ENCODE data around the gene MAPKAP1.

MAPKAP1 gene

GRCh38 chr9:125496313-125496834, 210.6 kb downstream of the MAPKAP1 start:
- ATAC-seq (ENCODE audit: low read depth) (no peak), DNase-seq (ENCODE audit: low spot score) (no peak)
- TF ChIP-seq, protein P1, sequence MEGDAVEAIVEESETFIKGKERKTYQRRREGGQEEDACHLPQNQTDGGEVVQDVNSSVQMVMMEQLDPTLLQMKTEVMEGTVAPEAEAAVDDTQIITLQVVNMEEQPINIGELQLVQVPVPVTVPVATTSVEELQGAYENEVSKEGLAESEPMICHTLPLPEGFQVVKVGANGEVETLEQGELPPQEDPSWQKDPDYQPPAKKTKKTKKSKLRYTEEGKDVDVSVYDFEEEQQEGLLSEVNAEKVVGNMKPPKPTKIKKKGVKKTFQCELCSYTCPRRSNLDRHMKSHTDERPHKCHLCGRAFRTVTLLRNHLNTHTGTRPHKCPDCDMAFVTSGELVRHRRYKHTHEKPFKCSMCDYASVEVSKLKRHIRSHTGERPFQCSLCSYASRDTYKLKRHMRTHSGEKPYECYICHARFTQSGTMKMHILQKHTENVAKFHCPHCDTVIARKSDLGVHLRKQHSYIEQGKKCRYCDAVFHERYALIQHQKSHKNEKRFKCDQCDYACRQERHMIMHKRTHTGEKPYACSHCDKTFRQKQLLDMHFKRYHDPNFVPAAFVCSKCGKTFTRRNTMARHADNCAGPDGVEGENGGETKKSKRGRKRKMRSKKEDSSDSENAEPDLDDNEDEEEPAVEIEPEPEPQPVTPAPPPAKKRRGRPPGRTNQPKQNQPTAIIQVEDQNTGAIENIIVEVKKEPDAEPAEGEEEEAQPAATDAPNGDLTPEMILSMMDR (IDR thresholded peaks at IDR 0.05; ENCODE audit: poor library complexity, severe bottlenecking), result no peak
- no peaks in the 10 kb centered on the region for H3K36me3 ChIP-seq (ENCODE audit: low read depth)
- H3K4me3 ChIP-seq (ENCODE audit: severe bottlenecking), result no peak overlapping the region
- no peak overlapping the region for H3K27ac ChIP-seq (ENCODE audit: poor library complexity, severe bottlenecking)
- H3K4me1 ChIP-seq (ENCODE audit: insufficient read depth, poor library complexity, severe bottlenecking), result peaks cover 16% of the 10 kb centered on the region
- no peaks in the 10 kb centered on the region for H3K9me3 ChIP-seq (ENCODE audit: severe bottlenecking)
- no peaks in the 10 kb centered on the region for H3K27me3 ChIP-seq (ENCODE audit: insufficient read depth, poor library complexity, severe bottlenecking)

- no peaks in the 10 kb centered on the region for H3K36me3 ChIP-seq (ENCODE audit: low read depth)
- H3K27ac ChIP-seq (ENCODE audit: poor library complexity, severe bottlenecking), result peak overlapping the region; percentile 24
- ATAC-seq (ENCODE audit: low read depth) (peak; percentile 42; the same call in 1 of the 3 replicates), DNase-seq (ENCODE audit: low spot score) (no peak)
- no peaks in the 10 kb centered on the region for H3K27me3 ChIP-seq (ENCODE audit: insufficient read depth, poor library complexity, severe bottlenecking)
- TF ChIP-seq, protein P1 (IDR thresholded peaks at IDR 0.05; ENCODE audit: poor library complexity, severe bottlenecking), result no peak
- no peaks in the 10 kb centered on the region for H3K9me3 ChIP-seq (ENCODE audit: severe bottlenecking)
- no peak overlapping the region for H3K4me3 ChIP-seq (ENCODE audit: severe bottlenecking)
- H3K4me1 ChIP-seq (ENCODE audit: insufficient read depth, poor library complexity, severe bottlenecking), result peaks cover 16% of the 10 kb centered on the region
Measured at GRCh38 chr9:125495172-125496119, 211.6 kb downstream of the MAPKAP1 start.

DNA sequence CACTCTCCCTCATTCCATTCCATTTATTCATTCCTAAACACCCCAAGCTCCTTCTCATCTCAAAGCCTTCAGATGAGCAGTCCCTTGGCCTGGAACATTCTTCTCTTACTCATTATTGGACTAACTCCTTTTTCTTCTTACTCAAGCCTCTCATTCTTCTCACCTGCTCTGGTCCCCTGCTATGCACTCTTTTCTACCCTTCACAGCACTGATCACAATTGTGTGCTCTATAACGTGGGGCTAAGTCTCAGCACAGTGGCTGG, 212.4 kb downstream of the MAPKAP1 start:
- peak; percentile 71; the same call in 2 of the 3 replicates for ATAC-seq (ENCODE audit: low read depth)
- no peaks in the 10 kb centered on the region for H3K36me3 ChIP-seq (ENCODE audit: low read depth)
- no peaks in the 10 kb centered on the region for H3K9me3 ChIP-seq (ENCODE audit: severe bottlenecking)
- no peak for DNase-seq (ENCODE audit: low spot score)
- peaks cover 16% of the 10 kb centered on the region for H3K4me1 ChIP-seq (ENCODE audit: insufficient read depth, poor library complexity, severe bottlenecking)
- H3K27ac ChIP-seq (ENCODE audit: poor library complexity, severe bottlenecking), result peak overlapping the region; percentile 24
- no peaks in the 10 kb centered on the region for H3K27me3 ChIP-seq (ENCODE audit: insufficient read depth, poor library complexity, severe bottlenecking)
- TF ChIP-seq, protein P1 (IDR thresholded peaks at IDR 0.05; ENCODE audit: poor library complexity, severe bottlenecking), result no peak
- H3K4me3 ChIP-seq (ENCODE audit: severe bottlenecking), result no peak overlapping the region

DNA sequence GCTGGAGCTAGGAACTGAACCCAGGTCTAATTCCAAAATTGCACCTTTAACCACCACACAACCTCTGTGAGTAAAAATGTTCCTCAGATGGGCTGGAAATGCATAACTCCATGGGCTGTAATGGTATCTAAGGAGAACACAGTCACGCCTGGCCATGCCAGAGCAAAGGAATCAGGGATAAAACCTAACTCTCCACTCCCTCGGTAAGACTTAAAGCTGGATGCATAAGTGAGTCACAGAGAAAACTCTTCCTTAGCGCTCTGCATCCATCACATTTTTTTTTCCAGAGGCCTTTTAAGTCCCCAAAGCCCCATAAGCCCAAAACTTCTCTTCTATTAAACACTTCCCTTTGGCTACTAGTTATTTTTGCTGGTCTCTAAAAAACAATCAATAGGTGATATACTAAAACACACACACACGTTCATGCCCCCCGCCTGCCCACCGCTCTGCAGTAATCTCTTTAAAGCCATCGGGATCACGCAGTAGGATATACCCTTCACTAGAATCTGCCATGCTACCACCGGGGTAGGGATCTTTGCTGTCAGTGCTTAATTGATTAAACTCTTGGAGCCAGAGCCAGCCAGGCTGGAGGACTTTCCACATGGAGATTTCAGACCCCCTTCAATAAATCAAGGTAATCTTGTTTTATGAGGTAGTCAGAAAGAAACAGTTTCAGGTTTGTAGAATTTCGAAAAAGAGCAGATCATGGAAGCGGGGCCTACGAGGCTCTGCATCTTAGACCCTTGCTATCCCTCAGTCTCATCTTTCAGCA, 212.9 kb downstream of the MAPKAP1 start:
- H3K9me3 ChIP-seq (ENCODE audit: severe bottlenecking), result no peaks in the 10 kb centered on the region
- ATAC-seq (ENCODE audit: low read depth) (no peak), DNase-seq (ENCODE audit: low spot score) (no peak)
- H3K27me3 ChIP-seq (ENCODE audit: insufficient read depth, poor library complexity, severe bottlenecking), result no peaks in the 10 kb centered on the region
- TF ChIP-seq, protein P1 (IDR thresholded peaks at IDR 0.05; ENCODE audit: poor library complexity, severe bottlenecking), result no peak
- no peaks in the 10 kb centered on the region for H3K36me3 ChIP-seq (ENCODE audit: low read depth)
- no peak overlapping the region for H3K4me3 ChIP-seq (ENCODE audit: severe bottlenecking)
- no peak overlapping the region for H3K27ac ChIP-seq (ENCODE audit: poor library complexity, severe bottlenecking)
- H3K4me1 ChIP-seq (ENCODE audit: insufficient read depth, poor library complexity, severe bottlenecking), result peaks cover 16% of the 10 kb centered on the region
